PC-9 (cell line): Measurements from ENCODE around the gene HEY2. TPM values are rescaled to one million over a fixed set of nuclear protein-coding genes. Genes with fewer than 3 reads are reported as not detected.
"Not testable (repeated sequence)": the region's sequence is repeated elsewhere in the genome, so short reads cannot be mapped to it uniquely, and the experiment has no call there.

Source experiments
- BruUV-seq: library from RNA; stranded (reverse); fragments of 400-500 nt; replicated peaks from 2 replicates; lab custom pipeline; 2021; lab: Mats Ljungman, UMichigan
- CTCF ChIA-PET: fragments of 300-600 bp; sonication (Branson Sonifier 250); formaldehyde crosslinking; loops from one replicate; lab custom pipeline; 2022; ENCODE audit warnings: antibody characterized with exemption; lab: Charles Lee
- POLR2A ChIA-PET: fragments of 300-600 bp; sonication (Branson Sonifier 250); formaldehyde crosslinking; loops from one replicate; lab custom pipeline; 2022; ENCODE audit warnings: antibody characterized with exemption; ENCODE audit not compliant: unreplicated experiment; lab: Charles Lee
- DNase-seq, 2 experiments: peaks; one replicate each; pipeline versions ENCODE4 v3.0.0 to v3.0.0-alpha.2; 2015 to 2022; ENCODE audit warnings: mixed read lengths in 1 of 2
- H2AFZ ChIP-seq: fragments of 200-600 bp; sonication (generic); 2 replicates; pipeline ENCODE4 v1.8.1; 2017; ENCODE audit warnings: antibody characterized with exemption
- H3F3A ChIP-seq: fragments of 200-600 bp; sonication (generic); 2 replicates; pipeline ENCODE4 v1.8.1; 2017; ENCODE audit warnings: antibody characterized with exemption, mild to moderate bottlenecking, low read depth; ENCODE audit not compliant: insufficient read depth
- H3K27ac ChIP-seq: fragments of 200-600 bp; sonication (generic); 2 replicates; pipeline ENCODE4 v1.6.1; 2016; ENCODE audit warnings: mixed run types
- H3K27me3 ChIP-seq: fragments of 200-600 bp; sonication (generic); 2 replicates; pipeline ENCODE4 v1.6.1; 2016; ENCODE audit warnings: low read depth, mixed run types; ENCODE audit not compliant: insufficient read depth
- H3K36me3 ChIP-seq: fragments of 200-600 bp; sonication (generic); 2 replicates; pipeline ENCODE4 v1.6.1; 2016; ENCODE audit warnings: low read depth, mixed run types
- H3K4me1 ChIP-seq: fragments of 200-600 bp; sonication (generic); replicated peaks from 2 replicates; pipeline ENCODE4 v1.6.1; 2016; ENCODE audit warnings: mixed run types; ENCODE audit not compliant: insufficient read depth
- H3K4me2 ChIP-seq: fragments of 200-600 bp; sonication (generic); 2 replicates; pipeline ENCODE4 v1.6.1; 2017; ENCODE audit warnings: mixed run types
- H3K4me3 ChIP-seq: fragments of 200-600 bp; sonication (generic); 2 replicates; pipeline ENCODE4 v1.6.1; 2016; ENCODE audit warnings: mixed run types
- H3K79me2 ChIP-seq: fragments of 200-600 bp; sonication (generic); 2 replicates; pipeline ENCODE4 v1.6.1; 2017; ENCODE audit warnings: low read depth, mixed run types
- H3K9me2 ChIP-seq: fragments of 200-600 bp; sonication (generic); 2 replicates; pipeline ENCODE4 v1.8.1; 2017; ENCODE audit warnings: mild to moderate bottlenecking; ENCODE audit not compliant: insufficient read depth
- H3K9me3 ChIP-seq: fragments of 200-600 bp; sonication (generic); 2 replicates; pipeline ENCODE4 v1.8.1; 2016; ENCODE audit warnings: low read depth; ENCODE audit not compliant: insufficient read depth
- H4K20me1 ChIP-seq: fragments of 200-600 bp; sonication (generic); 2 replicates; pipeline ENCODE4 v1.8.1; 2017; ENCODE audit not compliant: insufficient read depth
- EZH2 ChIP-seq: fragments of 200-600 bp; sonication (generic); IDR thresholded peaks from 2 replicates; pipeline ENCODE4 v1.8.0; 2017; ENCODE audit warnings: antibody characterized with exemption, low read depth
- intact Hi-C: fragments of 100-400 bp; cut with micrococcal nuclease; formaldehyde crosslinking; loops from one replicate; pipeline ENCODE4 v1.10.0; 2022; ENCODE audit not compliant: unreplicated experiment
- total RNA-seq: library from RNA; stranded (reverse); gene quantifications from 2 replicates; pipeline ENCODE4 v1.2.3, GENCODE V29; 2021
- TF ChIP-seq, protein P1 (sequence below): fragments of 200-600 bp; sonication (generic); conservative IDR thresholded peaks from 2 replicates; pipeline ENCODE4 v1.6.1; 2017; ENCODE audit warnings: mixed run types, antibody characterized with exemption, mild to moderate bottlenecking, moderate library complexity

Gene HEY2
- total RNA-seq, 1 experiment from 2014 or later = not detected

DNA sequence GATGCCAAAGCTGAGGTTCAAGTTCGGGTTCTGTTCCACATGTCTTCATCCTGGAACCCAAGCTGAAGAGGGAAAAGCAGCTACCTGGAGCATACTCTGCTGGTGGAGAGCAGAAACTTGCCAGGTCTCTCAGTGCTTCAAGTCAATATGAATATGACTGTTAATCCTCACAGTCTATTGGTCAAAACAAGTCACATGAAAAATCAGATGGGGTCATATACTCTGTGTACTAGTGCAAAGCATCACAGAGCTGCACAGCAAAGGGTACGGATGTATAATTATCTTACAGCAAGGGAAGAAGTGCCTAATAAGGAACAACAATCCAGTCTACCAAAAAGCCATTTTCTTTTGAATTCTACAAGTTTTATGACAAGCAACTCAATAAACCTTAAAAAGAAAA is 53.0 kb downstream of the HEY2 start:
- ChIA-PET POLR2A (no interaction called here), CTCF (no interaction called here)
- no peaks in the 10 kb centered on the region for H4K20me1 ChIP-seq
- no peak overlapping the region for H3K27ac ChIP-seq
- no peak overlapping the region for H3K4me3 ChIP-seq
- no peaks in the 10 kb centered on the region for H3K27me3 ChIP-seq
- DNase-seq = no peak
- TF ChIP-seq EZH2 = no peak
- TF ChIP-seq, protein P1, sequence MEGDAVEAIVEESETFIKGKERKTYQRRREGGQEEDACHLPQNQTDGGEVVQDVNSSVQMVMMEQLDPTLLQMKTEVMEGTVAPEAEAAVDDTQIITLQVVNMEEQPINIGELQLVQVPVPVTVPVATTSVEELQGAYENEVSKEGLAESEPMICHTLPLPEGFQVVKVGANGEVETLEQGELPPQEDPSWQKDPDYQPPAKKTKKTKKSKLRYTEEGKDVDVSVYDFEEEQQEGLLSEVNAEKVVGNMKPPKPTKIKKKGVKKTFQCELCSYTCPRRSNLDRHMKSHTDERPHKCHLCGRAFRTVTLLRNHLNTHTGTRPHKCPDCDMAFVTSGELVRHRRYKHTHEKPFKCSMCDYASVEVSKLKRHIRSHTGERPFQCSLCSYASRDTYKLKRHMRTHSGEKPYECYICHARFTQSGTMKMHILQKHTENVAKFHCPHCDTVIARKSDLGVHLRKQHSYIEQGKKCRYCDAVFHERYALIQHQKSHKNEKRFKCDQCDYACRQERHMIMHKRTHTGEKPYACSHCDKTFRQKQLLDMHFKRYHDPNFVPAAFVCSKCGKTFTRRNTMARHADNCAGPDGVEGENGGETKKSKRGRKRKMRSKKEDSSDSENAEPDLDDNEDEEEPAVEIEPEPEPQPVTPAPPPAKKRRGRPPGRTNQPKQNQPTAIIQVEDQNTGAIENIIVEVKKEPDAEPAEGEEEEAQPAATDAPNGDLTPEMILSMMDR = no peak
- H3K9me2 ChIP-seq = no peaks in the 10 kb centered on the region; the same call in 1 of the 2 replicates
- H3K4me2 ChIP-seq = no peak overlapping the region
- peaks cover 34% of the 10 kb centered on the region; the same call in 1 of the 2 replicates for H3K36me3 ChIP-seq
- intact Hi-C loops = no loop called here
- H3F3A ChIP-seq = no peaks in the 10 kb centered on the region
- no TSS peak for BruUV-seq
- no peaks in the 10 kb centered on the region for H3K9me3 ChIP-seq
- no peak overlapping the region for H2AFZ ChIP-seq
- H3K79me2 ChIP-seq = peaks cover 53% of the 10 kb centered on the region
- peaks cover 25% of the 10 kb centered on the region for H3K4me1 ChIP-seq

- Histone ChIP-seq H3K79me2 (peaks cover 53% of the 10 kb centered on the region), H3K4me2 (no peak overlapping the region), H2AFZ (no peak overlapping the region), H3K27me3 (no peaks in the 10 kb centered on the region), H3K9me2 (no peaks in the 10 kb centered on the region; the same call in 1 of the 2 replicates), H3K36me3 (peaks cover 30% of the 10 kb centered on the region; the same call in 1 of the 2 replicates), H3K4me1 (peaks cover 19% of the 10 kb centered on the region), H3F3A (no peaks in the 10 kb centered on the region), H3K27ac (no peak overlapping the region), H3K9me3 (no peaks in the 10 kb centered on the region), H4K20me1 (no peaks in the 10 kb centered on the region), H3K4me3 (no peak overlapping the region)
- DNase-seq = no peak
- TF ChIP-seq, protein P1 = no peak
- TF ChIP-seq EZH2 = no peak
- no TSS peak for BruUV-seq
- POLR2A ChIA-PET = no interaction called here
- intact Hi-C loops = no loop called here
- CTCF ChIA-PET = no interaction called here
These were observed 53.5 kb downstream of the HEY2 start for GRCh38 chr6:125802943-125803377.

DNA sequence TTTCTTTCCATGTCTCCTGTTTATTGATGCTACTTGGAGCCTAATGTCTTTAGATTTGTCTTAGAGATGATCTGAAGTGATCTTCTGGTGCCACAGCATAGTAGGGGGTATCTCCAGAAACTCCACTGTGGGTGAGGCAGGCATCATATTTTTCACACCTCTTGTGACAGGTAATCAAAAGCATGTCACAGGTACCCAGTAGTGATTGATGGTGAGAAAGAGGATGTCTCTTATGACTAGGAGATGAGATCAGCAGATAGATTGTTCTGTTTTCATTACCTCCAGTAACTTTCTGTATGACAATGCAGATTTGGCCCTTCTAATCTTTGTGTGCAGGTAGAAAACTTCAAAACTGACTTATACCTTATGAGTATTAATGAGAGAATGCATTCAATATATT is 54.8 kb downstream of the HEY2 start:
- peaks cover 49% of the 10 kb centered on the region for H3K79me2 ChIP-seq

DNA sequence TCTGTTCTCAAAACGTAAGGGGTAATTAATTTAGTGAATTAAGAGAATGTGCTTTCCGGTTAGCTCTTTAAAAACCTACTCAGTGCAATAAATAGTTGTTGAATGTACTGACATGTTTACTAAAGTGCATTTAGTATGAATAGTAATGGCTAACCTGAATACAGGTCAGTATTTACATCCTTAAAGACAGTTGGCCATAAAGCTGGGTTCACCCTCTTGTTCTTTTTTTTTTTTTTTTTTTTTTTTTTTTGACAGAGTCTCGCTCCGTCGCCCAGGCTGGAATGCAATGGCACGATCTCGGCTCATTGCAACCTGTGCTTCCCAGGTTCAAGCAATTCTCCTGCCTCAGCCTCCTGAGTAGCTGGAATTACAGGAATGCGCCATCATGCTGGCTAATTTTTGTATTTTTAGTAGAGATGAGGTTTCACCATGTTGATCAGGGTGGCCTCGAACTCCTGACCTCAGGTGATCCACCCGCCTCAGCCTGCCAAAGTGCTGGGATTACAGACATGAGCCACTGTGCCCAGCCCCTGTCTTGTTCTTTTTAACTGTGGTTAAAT is 55.5 kb downstream of the HEY2 start:
- BruUV-seq, CTCF ChIA-PET, H3K27ac ChIP-seq, POLR2A ChIA-PET, H3K27me3 ChIP-seq, H3K4me2 ChIP-seq, H3K4me3 ChIP-seq, H3F3A ChIP-seq, H3K4me1 ChIP-seq, DNase-seq, H2AFZ ChIP-seq, H3K9me2 ChIP-seq, H3K9me3 ChIP-seq, intact Hi-C loops, H4K20me1 ChIP-seq: not testable (repeated sequence)
- H3K79me2 ChIP-seq = peaks cover 49% of the 10 kb centered on the region
- peaks cover 17% of the 10 kb centered on the region; the same call in 1 of the 2 replicates for H3K36me3 ChIP-seq

More for the DNA sequence above, 54.8 kb downstream of the HEY2 start:
- DNase-seq = no peak
- Histone ChIP-seq H3K36me3 (peaks cover 24% of the 10 kb centered on the region; the same call in 1 of the 2 replicates), H3K27ac (no peak overlapping the region), H3K4me2 (no peak overlapping the region), H3K27me3 (no peaks in the 10 kb centered on the region), H4K20me1 (no peaks in the 10 kb centered on the region), H3K9me2 (no peaks in the 10 kb centered on the region; the same call in 1 of the 2 replicates), H3K4me1 (peaks cover 6% of the 10 kb centered on the region), H3K4me3 (no peak overlapping the region), H3F3A (no peaks in the 10 kb centered on the region), H3K9me3 (no peaks in the 10 kb centered on the region), H2AFZ (no peak overlapping the region)
- ChIA-PET POLR2A (no interaction called here), CTCF (no interaction called here)
- intact Hi-C loops = no loop called here
- TF ChIP-seq, protein P1 = no peak
- TF ChIP-seq EZH2 = no peak
- BruUV-seq = no TSS peak
